Suprapubic skin (tissue), 4 donors: ENCODE results near the gene CCDC88C. TPM values are rescaled to one million over a fixed set of nuclear protein-coding genes. Genes with fewer than 3 reads are reported as not detected.

Experiments used
- DNase-seq, 2 donors: peaks; one replicate each; pipeline ENCODE4 v3.0.0-alpha.2; 2019; ENCODE audit warnings: low spot score in 2 of 2
- H3K27ac ChIP-seq: fragments of 200-600 bp; sonication (generic); one replicate; pipeline ENCODE4 v1.5.1; 2019
- H3K27me3 ChIP-seq: fragments of 200-600 bp; sonication (generic); one replicate; pipeline ENCODE4 v1.5.1; 2019
- H3K36me3 ChIP-seq: fragments of 200-600 bp; sonication (generic); one replicate; pipeline ENCODE4 v1.5.1; 2019
- H3K4me1 ChIP-seq: fragments of 200-600 bp; sonication (generic); one replicate; pipeline ENCODE4 v1.5.1; 2019
- H3K4me3 ChIP-seq: fragments of 200-600 bp; sonication (generic); one replicate; pipeline ENCODE4 v1.5.1; 2019; ENCODE audit warnings: mild to moderate bottlenecking
- H3K9me3 ChIP-seq: fragments of 200-600 bp; sonication (generic); one replicate; pipeline ENCODE4 v1.5.1; 2019
- EP300 ChIP-seq: sonication (generic); formaldehyde crosslinking; IDR thresholded peaks from one replicate; pipeline ENCODE4 v1.6.1; 2017; ENCODE audit warnings: antibody characterized with exemption
- POLR2A ChIP-seq, 2 donors: fragments of 450-650 bp; IDR thresholded peaks; one replicate each; pipeline ENCODE4 v1.6.1; 2017; ENCODE audit warnings: antibody characterized with exemption in 2 of 2, mild to moderate bottlenecking in 2 of 2, moderate library complexity in 2 of 2
- POLR2AphosphoS5 ChIP-seq, 3 donors: sonication (generic); formaldehyde crosslinking; IDR thresholded peaks; one replicate each; pipeline ENCODE4 v1.6.1; 2017; ENCODE audit warnings: antibody characterized with exemption in 3 of 3
- WGBS: methylation state at CpG from one replicate; pipeline ENCODE4 v1.1.5; 2018; 5-methylcytosine and 5-hydroxymethylcytosine counted together
- total RNA-seq, 4 donors: library from RNA; depleted of rRNA; stranded (reverse); fragments of >200 nt; gene quantifications; one replicate each; pipeline ENCODE4 v1.1.0, GENCODE V29; 2016
- TF ChIP-seq, protein P1 (sequence below), 2 donors: fragments of 200-600 bp in 1 of 2; fragments of 450-650 bp in 1 of 2; sonication (generic) in 1 of 2; IDR thresholded peaks; one replicate each; pipeline ENCODE4 v1.5.1; 2016 to 2019; ENCODE audit warnings: antibody characterized with exemption in 2 of 2, mild to moderate bottlenecking in 1 of 2, moderate library complexity in 1 of 2

Gene CCDC88C
- total RNA-seq, 4 donors from 2014 or later: 16.6 to 25.0 (median 22.8) TPM

DNA sequence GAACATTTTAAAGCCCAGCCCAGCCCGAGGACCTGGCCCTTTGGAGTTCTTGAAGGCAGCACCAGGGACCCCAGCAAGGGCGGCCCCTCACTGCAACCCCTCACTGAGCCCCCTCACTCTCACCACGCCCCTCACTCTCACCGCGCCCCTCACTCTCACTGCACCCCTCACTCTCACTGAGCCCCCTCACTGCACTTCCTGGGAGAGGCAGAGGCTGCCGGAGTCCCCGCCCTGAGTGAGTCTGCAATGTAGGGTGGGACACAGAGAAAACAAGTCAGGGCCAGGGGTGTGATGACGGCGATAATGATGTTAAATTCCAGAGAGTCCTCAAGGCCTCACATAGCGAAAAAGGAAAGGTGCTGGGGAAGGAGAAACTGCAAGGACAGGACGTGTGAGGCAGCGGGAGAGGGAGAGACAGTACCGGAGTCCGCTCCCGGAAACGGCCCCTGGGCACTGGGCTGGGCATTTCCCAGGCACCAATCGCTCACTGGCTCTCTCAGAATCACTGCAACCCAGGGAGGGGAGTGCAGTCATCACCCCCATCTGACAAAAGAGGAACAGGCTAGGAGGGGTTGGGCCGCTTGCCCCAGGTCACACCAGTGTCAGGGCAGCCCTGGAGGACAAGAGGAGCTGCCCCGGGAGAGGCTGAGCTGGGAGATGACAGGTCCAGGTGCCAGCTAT lies 24.9 kb downstream of the CCDC88C start:
- H3K27ac ChIP-seq: no peak overlapping the region
- WGBS: 56% methylated on average over 18 of the region's 19 CpGs
- H3K4me1 ChIP-seq: peaks cover 45% of the 10 kb centered on the region
- no peaks in the 10 kb centered on the region for H3K36me3 ChIP-seq
- peaks cover 6% of the 10 kb centered on the region for H3K27me3 ChIP-seq
- DNase-seq: no peak
- no peaks in the 10 kb centered on the region for H3K9me3 ChIP-seq
- no peak for TF ChIP-seq EP300
- TF ChIP-seq POLR2AphosphoS5 (IDR thresholded peaks at IDR 0.05): no peak
- no peak for TF ChIP-seq POLR2A (IDR thresholded peaks at IDR 0.05)
- TF ChIP-seq, protein P1, sequence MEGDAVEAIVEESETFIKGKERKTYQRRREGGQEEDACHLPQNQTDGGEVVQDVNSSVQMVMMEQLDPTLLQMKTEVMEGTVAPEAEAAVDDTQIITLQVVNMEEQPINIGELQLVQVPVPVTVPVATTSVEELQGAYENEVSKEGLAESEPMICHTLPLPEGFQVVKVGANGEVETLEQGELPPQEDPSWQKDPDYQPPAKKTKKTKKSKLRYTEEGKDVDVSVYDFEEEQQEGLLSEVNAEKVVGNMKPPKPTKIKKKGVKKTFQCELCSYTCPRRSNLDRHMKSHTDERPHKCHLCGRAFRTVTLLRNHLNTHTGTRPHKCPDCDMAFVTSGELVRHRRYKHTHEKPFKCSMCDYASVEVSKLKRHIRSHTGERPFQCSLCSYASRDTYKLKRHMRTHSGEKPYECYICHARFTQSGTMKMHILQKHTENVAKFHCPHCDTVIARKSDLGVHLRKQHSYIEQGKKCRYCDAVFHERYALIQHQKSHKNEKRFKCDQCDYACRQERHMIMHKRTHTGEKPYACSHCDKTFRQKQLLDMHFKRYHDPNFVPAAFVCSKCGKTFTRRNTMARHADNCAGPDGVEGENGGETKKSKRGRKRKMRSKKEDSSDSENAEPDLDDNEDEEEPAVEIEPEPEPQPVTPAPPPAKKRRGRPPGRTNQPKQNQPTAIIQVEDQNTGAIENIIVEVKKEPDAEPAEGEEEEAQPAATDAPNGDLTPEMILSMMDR (IDR thresholded peaks at IDR 0.05): no peak
- H3K4me3 ChIP-seq: no peak overlapping the region

DNA sequence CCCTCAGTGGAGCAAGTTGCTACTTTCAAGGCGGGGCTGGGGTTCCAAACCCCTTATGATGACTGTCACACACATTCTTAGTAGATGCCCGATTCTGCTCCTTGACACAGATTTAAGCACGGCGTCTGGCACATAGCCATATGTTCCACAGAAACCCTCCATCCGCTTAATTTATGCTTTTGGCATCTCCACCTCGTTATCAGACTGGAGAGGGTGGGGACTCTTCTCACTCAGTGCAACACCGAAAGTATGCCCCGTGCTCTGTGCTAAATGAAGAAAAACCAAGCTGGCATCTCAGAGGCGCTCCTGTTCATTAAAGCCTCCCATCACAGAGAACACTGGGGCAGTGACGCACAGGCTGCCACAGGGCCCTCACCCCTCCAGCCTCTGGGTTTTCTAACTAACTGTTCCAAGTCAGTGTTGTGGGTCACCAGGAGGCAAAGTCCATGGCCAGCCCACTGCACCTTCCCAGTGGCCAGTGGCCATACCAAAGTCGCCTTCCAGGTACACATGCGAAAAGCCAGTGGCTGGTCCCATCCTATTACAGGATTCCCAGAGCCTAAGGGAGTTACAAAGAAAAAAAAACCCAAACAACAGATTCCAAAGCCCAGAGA lies 27.3 kb downstream of the CCDC88C start:
- no peak overlapping the region for H3K4me3 ChIP-seq
- peaks cover 27% of the 10 kb centered on the region for H3K4me1 ChIP-seq
- peaks cover 9% of the 10 kb centered on the region for H3K27me3 ChIP-seq
- no peak overlapping the region for H3K27ac ChIP-seq
- 60% methylated on average over 12 of the region's 12 CpGs for WGBS
- no peak for DNase-seq
- TF ChIP-seq, protein P1 (IDR thresholded peaks at IDR 0.05): no peak
- H3K36me3 ChIP-seq: no peaks in the 10 kb centered on the region
- H3K9me3 ChIP-seq: no peaks in the 10 kb centered on the region

DNA sequence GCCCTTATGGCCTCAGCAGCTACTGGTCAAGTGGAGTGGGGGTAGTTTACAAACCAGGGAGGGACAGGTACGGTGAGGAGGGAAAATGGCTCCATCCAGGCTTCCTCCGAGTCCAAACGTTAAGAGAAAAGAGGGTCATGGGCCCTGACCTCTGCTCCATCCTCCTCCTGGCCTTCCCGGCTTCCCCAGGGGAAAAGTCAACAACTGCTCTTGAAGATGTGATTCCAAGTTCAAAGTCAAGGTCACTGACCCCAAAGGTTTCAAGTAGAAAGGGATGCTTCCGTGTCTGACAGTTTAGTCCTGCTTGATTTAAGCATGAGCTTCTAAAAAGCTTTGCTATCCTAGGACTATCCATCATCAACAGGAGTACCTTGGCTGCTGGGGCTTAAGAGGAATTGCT lies 28.5 kb downstream of the CCDC88C start:
- 83% methylated on average over 5 of the region's 5 CpGs for WGBS
- Histone ChIP-seq H3K4me3 (no peak overlapping the region), H3K4me1 (peaks cover 22% of the 10 kb centered on the region), H3K27ac (no peak overlapping the region), H3K9me3 (no peaks in the 10 kb centered on the region), H3K36me3 (no peaks in the 10 kb centered on the region), H3K27me3 (peaks cover 6% of the 10 kb centered on the region)
- TF ChIP-seq EP300 (no peak), POLR2AphosphoS5 (IDR thresholded peaks at IDR 0.05) (no peak), POLR2A (IDR thresholded peaks at IDR 0.05) (no peak)
- TF ChIP-seq, protein P1 (IDR thresholded peaks at IDR 0.05): no peak
- DNase-seq: no peak

DNA sequence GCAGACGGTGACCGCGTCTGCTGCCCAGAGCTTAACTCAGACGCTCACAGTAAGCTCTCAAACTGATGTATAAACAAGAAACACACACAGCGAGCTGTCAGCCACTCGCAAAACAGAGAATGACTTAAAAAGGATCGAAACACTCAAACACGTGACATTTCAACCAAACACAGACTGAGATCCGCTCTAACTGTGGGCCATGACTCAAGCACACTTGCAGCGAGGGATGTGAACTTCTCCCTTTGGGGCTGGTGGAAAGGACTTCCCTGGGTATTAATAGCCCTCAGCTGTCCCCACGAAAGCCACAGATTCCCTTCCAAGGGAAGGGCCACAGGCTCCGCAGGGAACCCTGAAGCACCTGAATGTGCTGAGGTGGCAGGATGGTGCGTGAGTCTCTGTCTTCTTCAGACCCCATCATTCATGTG lies 29.1 kb downstream of the CCDC88C start:
- 79% methylated on average over 13 of the region's 13 CpGs for WGBS
- no peak overlapping the region for H3K4me3 ChIP-seq
- no peaks in the 10 kb centered on the region for H3K36me3 ChIP-seq
- H3K27me3 ChIP-seq: peaks cover 6% of the 10 kb centered on the region
- TF ChIP-seq EP300 (no peak), POLR2A (IDR thresholded peaks at IDR 0.05) (no peak), POLR2AphosphoS5 (IDR thresholded peaks at IDR 0.05) (no peak)
- TF ChIP-seq, protein P1 (IDR thresholded peaks at IDR 0.05): no peak
- peaks cover 22% of the 10 kb centered on the region for H3K4me1 ChIP-seq
- no peak for DNase-seq
- no peaks in the 10 kb centered on the region for H3K9me3 ChIP-seq
- H3K27ac ChIP-seq: no peak overlapping the region

DNA sequence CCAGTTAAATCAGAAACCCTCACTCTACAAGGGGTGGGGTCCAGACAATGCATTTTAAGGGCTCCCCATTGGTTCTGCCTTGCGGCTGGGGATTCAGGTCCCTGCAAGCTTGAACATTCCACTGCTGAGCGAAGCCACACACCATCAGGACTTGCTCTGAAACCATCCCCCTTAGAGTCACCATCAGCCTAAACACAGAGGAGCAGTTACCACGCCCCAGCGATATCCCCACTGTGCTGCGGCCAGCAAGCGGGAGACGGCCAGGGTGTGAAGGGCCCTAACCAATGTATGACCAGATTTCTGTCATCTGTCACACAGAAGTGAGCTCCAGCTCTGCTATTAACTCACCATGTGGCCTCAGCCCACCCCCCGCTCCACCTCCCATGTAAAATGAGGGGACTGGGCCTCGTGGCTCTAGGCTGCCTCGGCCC lies 29.7 kb downstream of the CCDC88C start:
- 84% methylated on average over 5 of the region's 10 CpGs for WGBS
- Histone ChIP-seq H3K27me3 (peaks cover 6% of the 10 kb centered on the region), H3K4me3 (no peak overlapping the region), H3K9me3 (no peaks in the 10 kb centered on the region), H3K4me1 (peaks cover 22% of the 10 kb centered on the region), H3K36me3 (no peaks in the 10 kb centered on the region), H3K27ac (no peak overlapping the region)
- no peak for DNase-seq
- TF ChIP-seq POLR2AphosphoS5 (IDR thresholded peaks at IDR 0.05) (no peak), POLR2A (IDR thresholded peaks at IDR 0.05) (no peak), EP300 (no peak)
- TF ChIP-seq, protein P1 (IDR thresholded peaks at IDR 0.05): no peak
